Breast epithelium (tissue), 3 donors: ENCODE measurements around the gene SLC44A2.

ENCODE experiments used
- CTCF ChIP-seq, 3 donors: fragments of 450-650 bp; IDR thresholded peaks; one replicate each; pipeline ENCODE4 v1.5.1; 2016 to 2017; ENCODE audit warnings: antibody characterized with exemption in 3 of 3, mild to moderate bottlenecking in 3 of 3, moderate library complexity in 3 of 3
- POLR2A ChIP-seq: fragments of 450-650 bp; IDR thresholded peaks from one replicate; pipeline ENCODE4 v1.6.1; 2016; ENCODE audit warnings: antibody characterized with exemption, mild to moderate bottlenecking, moderate library complexity
- POLR2AphosphoS5 ChIP-seq, 3 donors: sonication (generic); formaldehyde crosslinking; IDR thresholded peaks; one replicate each; pipeline ENCODE4 v1.6.1; 2017; ENCODE audit warnings: antibody characterized with exemption in 3 of 3

GRCh38 chr19:10631874-10632273 lies 6.5 kb downstream of the SLC44A2 start:
- TF ChIP-seq CTCF (IDR thresholded peaks at IDR 0.05) (no peak), POLR2AphosphoS5 (IDR thresholded peaks at IDR 0.05) (no peak), POLR2A (no peak)
